ENCODE results near the gene KCNK6.
A peak's percentile ranks its signal among the peaks of the same experiment; 100 is the strongest.

KCNK6 gene

DNA sequence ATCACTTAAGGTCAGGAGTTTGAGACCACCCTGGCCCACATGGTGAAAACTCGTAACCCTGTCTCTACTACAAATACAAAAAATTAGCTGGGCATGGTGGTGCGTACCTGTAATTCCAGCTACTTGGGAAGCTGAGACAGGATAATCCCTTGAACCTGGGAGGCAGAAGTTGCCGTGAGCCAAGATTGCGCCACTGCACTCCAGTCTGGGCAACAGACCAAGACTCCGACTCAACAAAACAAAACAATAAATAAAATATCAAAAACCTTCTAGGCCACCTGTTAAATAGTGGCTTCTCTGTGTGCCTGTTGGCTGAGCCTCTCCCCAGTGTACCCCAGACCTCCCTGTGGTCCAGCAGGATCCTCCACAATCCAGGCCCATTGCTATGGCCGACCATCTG lies 51.4 kb downstream of the KCNK6 start:
- H3K27ac ChIP-seq, result no peak overlapping the region
- H3K36me3 ChIP-seq (ENCODE audit: insufficient read depth, low read length), result 0 out of 2 replicates have a peak, but pooled peaks cover 1% of the 10 kb centered on the region
- no peak overlapping the region for H3K4me3 ChIP-seq
- DNase-seq (ENCODE audit: low read depth, low spot score), result no peak
- no peak overlapping the region for H3K9ac ChIP-seq (ENCODE audit: insufficient read length)
- H3K9me3 ChIP-seq (ENCODE audit: low read depth, low read length), result no peaks in the 10 kb centered on the region
- TF ChIP-seq EZH2 (IDR thresholded peaks at IDR 0.05) (no peak), FOXP2 (optimal IDR thresholded peaks at IDR 0.05; ENCODE audit: control extremely low read depth, extremely low read length, insufficient read depth) (no peak), POLR2AphosphoS5 (IDR thresholded peaks at IDR 0.05; ENCODE audit: borderline replicate concordance, low read depth, low read length) (no peak)

DNA sequence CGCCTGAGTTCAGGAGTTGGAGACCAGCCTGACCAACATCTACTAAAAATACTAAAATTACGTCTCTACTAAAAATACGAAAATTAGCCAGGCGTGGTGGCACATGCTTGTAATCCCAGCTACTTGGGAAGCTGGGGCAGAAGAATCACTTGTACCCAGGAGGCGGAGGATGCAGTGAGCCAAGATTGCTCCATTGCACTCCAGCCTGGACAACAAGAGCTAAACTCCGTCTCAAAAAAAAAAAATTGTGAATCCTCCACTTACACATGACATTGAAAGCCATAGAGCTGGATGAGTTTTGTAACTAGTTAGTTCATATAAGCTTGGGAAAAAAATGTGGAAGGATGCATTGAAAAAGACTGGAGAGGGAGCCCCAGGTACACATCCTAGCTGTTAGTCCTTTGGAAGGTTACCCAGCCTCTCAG lies 54.3 kb downstream of the KCNK6 start:
- Histone ChIP-seq H3K9ac (ENCODE audit: insufficient read length) (peak overlapping the region; percentile 51), H3K36me3 (ENCODE audit: insufficient read depth, low read length) (peaks cover 14% of the 10 kb centered on the region), H3K9me3 (ENCODE audit: low read depth, low read length) (no peaks in the 10 kb centered on the region), H3K27ac (peak overlapping the region; percentile 23; the same call in 1 of the 2 replicates), H3K4me3 (peak overlapping the region; percentile 98)
- no peak for DNase-seq (ENCODE audit: low read depth, low spot score)
- TF ChIP-seq EZH2 (IDR thresholded peaks at IDR 0.05) (no peak), FOXP2 (optimal IDR thresholded peaks at IDR 0.05; ENCODE audit: control extremely low read depth, extremely low read length, insufficient read depth) (no peak), POLR2AphosphoS5 (IDR thresholded peaks at IDR 0.05; ENCODE audit: borderline replicate concordance, low read depth, low read length) (no peak)

DNA sequence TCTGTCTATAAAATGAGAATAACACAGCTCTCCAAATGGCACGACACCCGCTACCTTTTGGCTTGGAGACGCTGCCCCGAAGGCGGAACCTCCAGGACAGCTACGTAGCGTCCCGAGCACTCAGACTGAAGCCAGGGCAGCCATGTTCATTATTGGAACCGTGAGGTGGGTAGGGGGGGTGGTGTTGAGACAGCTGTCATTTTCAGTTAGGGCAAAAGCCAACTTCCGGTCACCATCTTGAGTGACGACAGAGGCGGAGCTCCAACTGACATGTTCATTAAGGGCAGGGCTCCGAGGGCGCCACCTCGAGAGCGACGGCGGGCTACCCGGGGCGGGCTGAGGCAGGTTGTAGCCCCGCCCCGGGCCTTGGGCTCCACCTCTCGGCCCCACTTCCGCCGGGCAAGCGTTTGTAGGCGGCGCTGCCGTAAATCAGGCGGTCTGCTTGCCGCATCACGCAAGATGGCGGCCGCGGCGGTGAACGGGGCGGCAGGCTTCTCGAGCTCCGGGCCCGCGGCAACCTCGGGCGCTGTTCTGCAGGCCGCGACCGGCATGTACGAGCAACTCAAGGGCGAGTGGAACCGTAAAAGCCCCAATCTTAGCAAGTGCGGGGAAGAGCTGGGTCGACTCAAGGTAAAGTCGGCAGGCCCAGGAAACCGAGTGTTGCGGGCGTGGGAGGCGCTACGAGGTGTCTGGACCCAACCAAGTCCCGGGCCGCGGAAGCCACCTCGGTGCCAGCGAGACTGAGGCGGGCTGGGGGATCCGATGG lies 54.9 kb downstream of the KCNK6 start, which contains the start of gene PSMD8:
Gene PSMD8, plus strand, starts transcription at position 240 of the 766 bp plus-strand sequence. Its CDS starts 31 bp downstream, at position 271.
- H3K9ac ChIP-seq (ENCODE audit: insufficient read length), result peak within 1 kb of the TSS; percentile 94
- peak within 1 kb of the TSS; percentile 75 for H3K27ac ChIP-seq
- peak; percentile 57 for DNase-seq (ENCODE audit: low read depth, low spot score)
- peak within 1 kb of the TSS; percentile 98 for H3K4me3 ChIP-seq
- TF ChIP-seq EZH2 (IDR thresholded peaks at IDR 0.05) (no peak), POLR2AphosphoS5 (IDR thresholded peaks at IDR 0.05; ENCODE audit: borderline replicate concordance, low read depth, low read length) (peak; percentile 96)
- H3K36me3 ChIP-seq (ENCODE audit: insufficient read depth, low read length), result peaks cover 20% of the 10 kb centered on the region
- no peaks in the 10 kb centered on the region for H3K9me3 ChIP-seq (ENCODE audit: low read depth, low read length)

DNA sequence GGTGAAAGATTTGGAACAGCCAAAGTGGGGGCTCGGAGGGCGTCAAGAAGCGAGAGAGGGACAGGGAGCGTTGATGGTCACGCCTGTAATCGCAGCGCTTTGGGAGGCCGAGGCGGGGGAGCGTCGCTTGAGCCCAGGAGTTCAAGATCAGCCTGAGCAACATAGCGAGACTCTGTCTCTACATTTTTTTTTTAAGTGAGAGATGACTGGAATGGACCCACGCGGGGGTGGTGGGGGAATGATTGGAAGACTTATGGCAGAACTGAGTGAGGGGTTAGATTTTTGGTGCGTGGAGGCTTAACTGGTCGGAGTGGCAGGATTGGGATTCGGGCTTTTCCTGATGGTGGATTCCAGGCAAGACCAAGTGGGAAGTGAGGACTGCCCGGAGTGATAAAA lies 55.5 kb downstream of the KCNK6 start:
- peaks cover 20% of the 10 kb centered on the region for H3K36me3 ChIP-seq (ENCODE audit: insufficient read depth, low read length)
- no peak for DNase-seq (ENCODE audit: low read depth, low spot score)
- H3K4me3 ChIP-seq, result peak overlapping the region; percentile 98
- H3K9me3 ChIP-seq (ENCODE audit: low read depth, low read length), result no peaks in the 10 kb centered on the region
- peak overlapping the region; percentile 94 for H3K9ac ChIP-seq (ENCODE audit: insufficient read length)
- peak overlapping the region; percentile 75 for H3K27ac ChIP-seq
- TF ChIP-seq FOXP2 (optimal IDR thresholded peaks at IDR 0.05; ENCODE audit: control extremely low read depth, extremely low read length, insufficient read depth) (no peak), EZH2 (IDR thresholded peaks at IDR 0.05) (no peak), POLR2AphosphoS5 (IDR thresholded peaks at IDR 0.05; ENCODE audit: borderline replicate concordance, low read depth, low read length) (no peak)

DNA sequence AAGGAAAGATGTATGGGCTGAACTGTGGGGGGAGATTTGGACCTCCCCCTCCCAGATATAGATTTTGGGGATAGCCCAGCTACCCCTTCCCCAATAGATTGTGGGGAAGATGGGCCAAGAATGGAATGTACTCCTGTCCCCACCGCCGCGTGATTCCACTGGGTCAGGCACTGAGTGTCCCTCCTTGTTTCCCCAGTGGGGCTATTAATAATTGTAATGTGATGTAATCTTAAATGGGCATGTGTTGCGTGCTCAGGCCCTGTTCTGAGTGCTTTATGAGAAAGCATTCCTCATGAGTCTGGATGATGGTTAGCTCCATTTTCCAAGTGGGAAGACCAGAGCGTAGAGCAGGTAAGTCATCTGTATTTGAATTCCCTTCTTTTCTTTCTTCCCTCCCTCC lies 56.1 kb downstream of the KCNK6 start:
- no peak for DNase-seq (ENCODE audit: low read depth, low spot score)
- Histone ChIP-seq H3K9ac (ENCODE audit: insufficient read length) (peak overlapping the region; percentile 94), H3K4me3 (peak overlapping the region; percentile 98), H3K27ac (no peak overlapping the region), H3K9me3 (ENCODE audit: low read depth, low read length) (no peaks in the 10 kb centered on the region), H3K36me3 (ENCODE audit: insufficient read depth, low read length) (peaks cover 21% of the 10 kb centered on the region)
- TF ChIP-seq FOXP2 (optimal IDR thresholded peaks at IDR 0.05; ENCODE audit: control extremely low read depth, extremely low read length, insufficient read depth) (no peak), POLR2AphosphoS5 (IDR thresholded peaks at IDR 0.05; ENCODE audit: borderline replicate concordance, low read depth, low read length) (no peak), EZH2 (IDR thresholded peaks at IDR 0.05) (no peak)

DNA sequence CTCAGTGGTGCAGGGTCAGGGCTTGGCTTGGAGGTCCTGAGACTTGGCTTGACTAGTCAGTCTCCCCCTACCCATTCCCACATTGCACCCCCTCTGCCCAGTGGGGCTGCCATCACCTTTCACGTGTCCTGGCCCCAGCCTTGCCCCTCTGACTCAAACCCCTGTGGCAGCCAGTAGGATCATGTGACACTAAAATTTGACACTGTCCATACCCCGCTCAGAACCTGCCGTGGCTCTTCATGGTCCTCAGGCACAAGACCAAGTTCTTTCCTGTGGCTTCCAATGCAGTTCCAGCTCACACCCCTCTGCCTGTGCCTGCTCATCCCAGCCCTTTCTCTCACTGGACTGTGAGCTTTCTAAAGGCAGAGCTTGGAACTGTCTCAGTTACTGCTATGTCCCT lies 56.9 kb downstream of the KCNK6 start:
- peaks cover 30% of the 10 kb centered on the region for H3K36me3 ChIP-seq (ENCODE audit: insufficient read depth, low read length)
- H3K27ac ChIP-seq, result no peak overlapping the region
- no peak overlapping the region for H3K4me3 ChIP-seq
- no peak for TF ChIP-seq EZH2 (IDR thresholded peaks at IDR 0.05)
- no peak for TF ChIP-seq POLR2AphosphoS5 (IDR thresholded peaks at IDR 0.05; ENCODE audit: borderline replicate concordance, low read depth, low read length)
- no peak for TF ChIP-seq FOXP2 (optimal IDR thresholded peaks at IDR 0.05; ENCODE audit: control extremely low read depth, extremely low read length, insufficient read depth)
- no peaks in the 10 kb centered on the region for H3K9me3 ChIP-seq (ENCODE audit: low read depth, low read length)
- no peak for DNase-seq (ENCODE audit: low read depth, low spot score)
- no peak overlapping the region for H3K9ac ChIP-seq (ENCODE audit: insufficient read length)

DNA sequence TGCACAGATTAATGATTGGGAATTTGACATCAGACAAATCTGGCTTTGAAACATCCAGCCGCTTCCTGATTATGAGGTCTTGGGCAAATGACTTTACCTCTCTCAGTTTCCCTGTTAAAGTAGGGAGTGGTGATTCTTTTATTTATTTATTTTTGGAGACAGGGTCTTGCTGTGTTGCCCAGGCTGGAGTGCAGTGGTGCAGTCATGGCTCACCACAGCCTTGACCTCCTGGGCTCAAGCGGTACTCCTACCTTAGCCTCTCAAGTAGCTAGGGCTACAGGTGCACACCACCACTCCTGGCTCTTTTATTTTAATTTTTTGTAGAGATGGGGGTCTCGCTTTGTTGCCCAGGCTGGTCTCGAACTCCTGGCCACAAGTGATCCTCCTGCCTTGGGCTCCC lies 57.4 kb downstream of the KCNK6 start:
- no peak for TF ChIP-seq FOXP2 (optimal IDR thresholded peaks at IDR 0.05; ENCODE audit: control extremely low read depth, extremely low read length, insufficient read depth)
- TF ChIP-seq EZH2 (IDR thresholded peaks at IDR 0.05), result no peak
- TF ChIP-seq POLR2AphosphoS5 (IDR thresholded peaks at IDR 0.05; ENCODE audit: borderline replicate concordance, low read depth, low read length), result no peak
- H3K4me3 ChIP-seq, result no peak overlapping the region
- no peak for DNase-seq (ENCODE audit: low read depth, low spot score)
- no peaks in the 10 kb centered on the region for H3K9me3 ChIP-seq (ENCODE audit: low read depth, low read length)
- no peak overlapping the region for H3K9ac ChIP-seq (ENCODE audit: insufficient read length)
- peaks cover 34% of the 10 kb centered on the region for H3K36me3 ChIP-seq (ENCODE audit: insufficient read depth, low read length)
- H3K27ac ChIP-seq, result no peak overlapping the region

DNA sequence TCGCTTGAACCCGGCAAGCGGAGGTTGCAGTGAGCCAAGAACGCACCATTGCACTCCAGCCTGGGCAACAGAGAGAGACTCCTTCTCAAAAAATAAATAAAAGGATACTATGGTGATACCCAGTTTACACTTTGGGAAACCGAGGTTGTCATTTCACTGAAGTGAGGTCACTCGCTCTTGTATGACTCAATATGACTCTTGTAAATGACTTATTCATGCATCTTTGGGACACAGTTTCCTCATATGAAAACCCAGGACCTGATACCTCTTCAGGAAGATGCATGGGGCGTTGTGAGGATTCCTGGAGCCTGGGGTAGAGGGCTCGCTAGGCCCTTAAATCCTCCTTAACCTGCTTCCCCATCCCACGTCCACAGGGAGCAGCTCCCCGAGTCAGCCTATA lies 59.2 kb downstream of the KCNK6 start:
- Histone ChIP-seq H3K9me3 (ENCODE audit: low read depth, low read length) (no peaks in the 10 kb centered on the region), H3K27ac (no peak overlapping the region), H3K4me3 (no peak overlapping the region), H3K36me3 (ENCODE audit: insufficient read depth, low read length) (peaks cover 43% of the 10 kb centered on the region), H3K9ac (ENCODE audit: insufficient read length) (no peak overlapping the region)
- no peak for TF ChIP-seq POLR2AphosphoS5 (IDR thresholded peaks at IDR 0.05; ENCODE audit: borderline replicate concordance, low read depth, low read length)
- TF ChIP-seq FOXP2 (optimal IDR thresholded peaks at IDR 0.05; ENCODE audit: control extremely low read depth, extremely low read length, insufficient read depth), result no peak
- TF ChIP-seq EZH2 (IDR thresholded peaks at IDR 0.05), result no peak
- DNase-seq (ENCODE audit: low read depth, low spot score), result no peak
